Skin epidermis (tissue), 12 donors: ENCODE data around the gene BLOC1S1.
A peak's percentile ranks its signal among the peaks of the same experiment; 100 is the strongest.
"Not testable (repeated sequence)": the region's sequence is repeated elsewhere in the genome, so short reads cannot be mapped to it uniquely, and the experiment has no call there.

Experiments
- H3K27ac ChIP-seq, 21 experiments: fragments of 200-600 bp; sonication (generic) in 11 of 21; one replicate each; pipeline ENCODE4 v1.5.0; 2020; ENCODE audit warnings: mild to moderate bottlenecking in 3 of 21, inconsistent platforms in 2 of 21, moderate library complexity in 2 of 21
- H3K4me3 ChIP-seq, 7 experiments: fragments of 200-600 bp; sonication (generic) in 2 of 7; one replicate each; pipeline ENCODE4 v1.5.0; 2020; ENCODE audit warnings: inconsistent platforms in 2 of 7, mild to moderate bottlenecking in 2 of 7, moderate library complexity in 1 of 7

BLOC1S1 gene

DNA sequence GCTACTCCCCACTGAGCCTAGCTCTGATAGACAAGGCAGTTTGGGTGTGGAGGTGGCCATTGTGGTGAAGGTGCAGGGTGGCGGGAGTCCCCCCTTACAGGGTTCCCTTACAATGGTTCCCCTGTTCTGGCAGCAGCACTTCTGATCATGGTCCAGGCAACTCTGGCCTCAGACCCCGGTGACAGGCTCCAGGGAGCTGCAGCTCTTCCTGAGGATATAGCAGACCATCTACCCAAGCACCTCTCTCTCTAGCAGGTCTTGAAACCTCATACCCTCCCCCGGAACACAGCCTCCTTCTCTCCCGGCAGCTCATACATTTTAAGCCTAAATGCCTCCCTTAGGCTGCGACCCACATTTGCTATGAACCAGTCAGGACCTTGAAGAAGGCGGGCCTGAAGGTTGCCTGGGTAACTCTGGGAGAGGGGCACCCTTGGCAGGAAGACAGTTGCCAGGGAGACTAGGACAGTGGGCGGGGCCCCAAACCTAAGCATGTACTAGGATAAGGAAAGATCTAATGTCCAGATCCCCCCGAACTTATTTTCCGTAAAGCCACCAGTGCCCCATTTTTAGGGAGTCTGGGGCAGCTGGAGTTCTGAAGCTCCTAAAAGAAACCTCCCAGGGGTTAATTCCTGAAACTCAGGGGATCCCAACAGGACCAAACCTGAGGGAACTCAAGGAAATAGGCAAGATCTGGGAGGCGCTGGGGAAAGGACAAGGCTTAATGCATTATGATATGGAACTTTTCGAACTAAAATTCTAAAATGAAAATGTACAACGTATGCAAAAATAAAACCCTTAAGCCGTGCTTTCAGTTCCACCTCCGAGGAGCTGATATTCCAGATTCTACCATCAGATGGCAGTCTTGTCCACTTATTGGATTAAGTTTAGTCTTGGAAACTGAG is 22.5 kb downstream of the BLOC1S1 start:
- peak overlapping the region in 20 of 21 experiments; percentile 33 to 90 (median 74) for H3K27ac ChIP-seq

DNA sequence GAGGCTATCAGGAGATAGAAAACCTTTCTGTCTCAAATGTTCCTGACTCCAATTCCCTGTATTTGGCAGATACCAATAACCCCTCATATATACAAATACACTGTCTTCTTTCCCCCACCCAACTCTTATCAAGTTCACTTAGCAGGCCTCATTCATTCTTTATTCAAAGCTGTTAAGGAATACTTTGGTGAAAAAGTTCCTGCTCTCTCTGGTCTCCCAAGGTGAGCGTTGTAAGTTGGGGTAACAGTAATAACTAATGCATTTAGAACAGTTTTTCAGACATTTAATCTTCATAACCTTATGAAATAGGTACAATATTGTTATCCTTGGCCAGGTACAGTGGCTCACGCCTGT is 23.2 kb downstream of the BLOC1S1 start:
- peak overlapping the region in 3 of 7 experiments; percentile 50 to 57 (median 55) for H3K4me3 ChIP-seq
- H3K27ac ChIP-seq: peak overlapping the region in 5 of 21 experiments; percentile 71 to 84 (median 80)

More for the DNA sequence above, 22.5 kb downstream of the BLOC1S1 start:
- H3K4me3 ChIP-seq: peak overlapping the region; percentile 36 to 57 (median 45)

DNA sequence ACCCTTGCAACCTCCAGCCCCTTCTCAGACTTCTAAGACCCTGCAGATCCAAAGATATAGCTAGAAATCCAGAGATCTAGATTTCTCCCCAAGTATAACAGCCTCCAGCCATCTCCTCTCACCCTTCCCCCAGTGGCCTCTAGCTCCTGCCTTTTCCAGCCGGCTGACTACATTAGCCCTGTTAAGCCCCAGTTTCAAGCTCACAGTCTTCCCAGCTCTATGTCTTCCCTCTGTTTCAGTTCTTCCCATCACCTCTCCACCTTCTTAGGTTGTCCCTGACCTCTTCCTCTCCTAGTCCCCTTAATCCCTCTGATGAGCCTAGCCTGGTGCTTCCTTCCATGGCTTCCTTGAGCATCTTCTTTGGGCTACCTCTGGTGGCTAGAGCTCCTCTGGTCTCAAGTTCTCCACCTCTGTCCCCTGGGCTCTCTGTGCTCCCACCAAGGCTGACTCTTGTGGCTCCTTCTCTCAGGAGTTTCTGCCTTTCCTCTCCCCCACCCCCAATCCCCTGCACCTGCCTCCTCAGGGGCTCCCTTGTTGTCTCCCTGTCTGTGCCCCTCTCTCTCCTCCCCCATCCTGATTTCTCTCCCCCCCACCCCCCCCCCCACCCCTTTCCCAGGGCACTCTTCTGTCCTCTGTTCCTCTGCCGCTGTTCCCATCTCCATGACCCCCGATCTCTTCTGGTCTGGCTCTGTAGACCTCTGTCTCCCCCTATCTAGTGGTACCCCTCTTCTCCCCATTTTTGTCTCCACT is 26.3 kb downstream of the BLOC1S1 start:
- Histone ChIP-seq H3K27ac (peak overlapping the region in 3 of 21 experiments; percentile 42 to 59 (median 56)), H3K4me3 (peak overlapping the region in 2 of 7 experiments; percentile 49 to 61)

DNA sequence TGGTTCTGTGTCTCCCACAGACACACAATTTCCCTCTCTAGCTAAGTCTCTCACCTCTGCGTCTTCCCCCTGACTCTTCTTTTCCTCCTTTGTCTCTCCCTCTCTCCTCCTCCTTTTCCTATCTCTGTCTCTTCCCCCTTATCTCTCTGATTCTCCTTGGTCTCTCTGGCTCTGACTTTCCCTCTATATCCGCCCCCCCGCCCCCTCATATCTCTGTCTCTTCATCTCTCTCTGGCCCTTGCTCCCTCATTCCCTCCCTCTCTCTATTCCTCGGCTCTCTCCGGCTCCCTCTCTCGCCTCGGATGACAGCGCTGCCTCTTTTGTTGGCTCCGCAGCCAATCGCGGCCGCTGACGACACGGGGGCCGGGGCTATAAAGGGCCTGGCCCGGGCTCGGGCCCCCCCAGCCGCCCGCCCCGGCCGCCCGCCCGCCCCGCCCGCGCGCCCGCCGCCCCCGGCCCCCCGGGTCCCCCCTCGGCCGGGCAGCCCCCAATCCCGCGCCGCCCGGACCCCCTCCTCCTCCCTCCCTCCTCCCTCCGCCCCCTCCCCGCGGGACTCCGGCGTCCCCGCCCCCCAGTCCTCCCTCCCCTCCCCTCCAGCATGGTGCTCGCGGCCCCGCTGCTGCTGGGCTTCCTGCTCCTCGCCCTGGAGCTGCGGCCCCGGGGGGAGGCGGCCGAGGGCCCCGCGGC is 27.0 kb downstream of the BLOC1S1 start, which contains the start of gene GDF11:
GDF11 (plus strand) TSS at position 404 of the 687 bp plus-strand sequence; CDS start at position 599, 195 bp downstream.
- H3K27ac ChIP-seq: peak within 1 kb of the TSS in 15 of 21 experiments; percentile 18 to 75 (median 54)
- peak within 1 kb of the TSS; percentile 46 to 69 (median 54) for H3K4me3 ChIP-seq

DNA sequence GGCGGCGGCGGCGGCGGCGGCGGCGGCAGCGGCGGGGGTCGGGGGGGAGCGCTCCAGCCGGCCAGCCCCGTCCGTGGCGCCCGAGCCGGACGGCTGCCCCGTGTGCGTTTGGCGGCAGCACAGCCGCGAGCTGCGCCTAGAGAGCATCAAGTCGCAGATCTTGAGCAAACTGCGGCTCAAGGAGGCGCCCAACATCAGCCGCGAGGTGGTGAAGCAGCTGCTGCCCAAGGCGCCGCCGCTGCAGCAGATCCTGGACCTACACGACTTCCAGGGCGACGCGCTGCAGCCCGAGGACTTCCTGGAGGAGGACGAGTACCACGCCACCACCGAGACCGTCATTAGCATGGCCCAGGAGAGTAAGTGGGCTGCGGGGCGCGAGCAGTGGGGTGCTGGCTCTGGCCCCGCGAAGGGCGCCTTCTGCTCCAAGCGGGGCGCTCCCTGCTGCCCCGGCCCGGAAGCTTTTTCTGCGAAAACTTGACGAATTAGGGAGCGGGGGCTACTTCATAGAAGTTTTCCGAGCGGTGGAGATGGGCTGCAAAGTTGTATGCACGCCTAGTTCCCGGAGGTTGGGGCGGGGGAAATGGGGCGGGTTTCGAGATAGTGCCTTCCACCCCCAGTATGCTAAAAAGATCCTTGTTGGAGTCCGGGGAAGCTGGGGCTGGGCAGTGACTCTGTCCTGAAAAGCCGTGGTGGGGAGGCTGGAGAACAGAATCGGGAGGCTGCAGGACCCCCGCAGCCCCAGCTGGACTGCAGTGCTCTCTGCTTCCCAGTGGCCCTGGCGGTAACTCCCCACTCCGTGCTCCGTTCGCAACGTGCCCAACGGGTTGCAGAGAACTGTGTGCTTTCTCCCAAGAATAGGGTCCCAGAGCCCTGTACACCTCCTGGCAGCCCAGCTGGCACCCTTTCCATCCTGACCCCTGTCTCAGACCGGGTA is 27.8 kb downstream of the BLOC1S1 start:
- peak overlapping the region in 14 of 21 experiments; percentile 18 to 75 (median 54) for H3K27ac ChIP-seq
- peak overlapping the region; percentile 46 to 69 (median 54) for H3K4me3 ChIP-seq

DNA sequence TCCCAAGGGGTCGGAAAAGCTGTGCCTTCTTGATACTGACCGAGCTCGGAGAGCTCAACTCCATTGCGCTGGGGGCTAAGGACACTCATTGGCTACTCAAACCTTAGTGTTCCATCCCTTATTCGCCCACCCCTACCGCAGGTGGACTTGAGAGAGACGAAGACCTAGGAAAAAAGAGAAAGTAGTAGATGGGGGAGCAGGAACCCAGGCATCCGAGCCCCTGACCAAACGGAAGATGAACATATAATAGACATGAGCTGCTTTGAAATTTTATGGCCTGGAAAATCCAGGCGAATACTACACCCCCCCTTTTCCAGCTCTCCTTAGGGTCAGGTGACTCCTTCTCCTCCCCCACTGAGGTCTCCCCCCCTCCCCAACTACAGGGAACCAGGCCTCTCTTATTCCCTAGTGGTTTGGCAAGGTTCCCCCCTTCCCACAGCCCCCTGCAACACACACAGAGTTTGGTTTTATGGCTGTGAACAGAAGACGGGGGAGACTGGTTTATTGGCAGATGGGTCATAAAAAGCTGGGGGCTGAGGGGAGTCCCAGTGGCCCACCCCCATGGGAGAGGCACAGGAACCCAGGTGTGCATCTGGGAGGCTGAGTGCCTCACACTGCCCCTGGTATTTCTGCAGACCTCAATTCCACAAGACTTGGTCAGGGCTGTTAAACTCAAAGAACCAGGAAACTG is 28.6 kb downstream of the BLOC1S1 start:
- Histone ChIP-seq H3K4me3 (peak overlapping the region; percentile 46 to 69 (median 54)), H3K27ac (peak overlapping the region in 9 of 21 experiments; percentile 3 to 73 (median 34))

DNA sequence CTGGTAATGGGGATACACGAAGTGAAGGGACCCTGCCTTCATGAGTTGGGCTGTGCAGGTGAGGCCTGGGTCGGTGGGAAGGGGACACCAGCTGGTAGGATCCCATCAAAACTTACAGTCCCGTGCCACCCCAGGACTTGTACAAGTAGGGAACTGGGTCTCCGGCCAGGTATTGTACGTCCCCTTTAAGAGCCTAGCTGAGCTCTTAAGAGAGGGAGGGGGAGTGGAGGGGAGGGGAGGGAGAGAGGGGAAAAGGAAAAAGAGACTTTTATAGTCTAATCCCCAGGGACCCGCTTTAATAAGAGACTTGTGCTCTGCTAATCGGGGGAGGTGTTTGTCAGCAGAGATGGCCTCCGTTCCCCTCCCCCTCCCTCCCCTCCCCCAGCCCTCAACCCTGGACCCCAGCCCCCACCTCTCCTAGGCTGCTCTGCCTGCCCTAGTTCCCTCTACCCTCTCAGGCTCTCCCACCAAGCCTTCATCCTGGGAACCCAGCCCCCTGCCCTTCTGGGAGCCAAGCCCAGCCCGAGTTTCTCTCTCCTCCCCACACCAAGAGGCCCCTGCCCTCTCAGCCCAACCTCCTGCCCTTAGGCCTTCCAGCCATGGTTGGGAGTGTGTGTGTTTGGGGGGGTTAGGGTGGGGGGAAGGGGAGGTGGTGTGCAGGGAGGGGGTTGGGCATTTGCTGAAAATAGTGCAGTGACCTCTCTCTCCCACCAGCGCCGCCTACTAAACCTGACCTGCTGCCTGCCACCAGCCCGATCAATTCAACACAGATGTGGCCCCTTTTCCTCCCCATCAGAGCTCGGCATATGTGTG is 29.7 kb downstream of the BLOC1S1 start:
- Histone ChIP-seq H3K4me3 (no peak overlapping the region), H3K27ac (peak overlapping the region in 7 of 21 experiments; percentile 3 to 43 (median 33))

DNA sequence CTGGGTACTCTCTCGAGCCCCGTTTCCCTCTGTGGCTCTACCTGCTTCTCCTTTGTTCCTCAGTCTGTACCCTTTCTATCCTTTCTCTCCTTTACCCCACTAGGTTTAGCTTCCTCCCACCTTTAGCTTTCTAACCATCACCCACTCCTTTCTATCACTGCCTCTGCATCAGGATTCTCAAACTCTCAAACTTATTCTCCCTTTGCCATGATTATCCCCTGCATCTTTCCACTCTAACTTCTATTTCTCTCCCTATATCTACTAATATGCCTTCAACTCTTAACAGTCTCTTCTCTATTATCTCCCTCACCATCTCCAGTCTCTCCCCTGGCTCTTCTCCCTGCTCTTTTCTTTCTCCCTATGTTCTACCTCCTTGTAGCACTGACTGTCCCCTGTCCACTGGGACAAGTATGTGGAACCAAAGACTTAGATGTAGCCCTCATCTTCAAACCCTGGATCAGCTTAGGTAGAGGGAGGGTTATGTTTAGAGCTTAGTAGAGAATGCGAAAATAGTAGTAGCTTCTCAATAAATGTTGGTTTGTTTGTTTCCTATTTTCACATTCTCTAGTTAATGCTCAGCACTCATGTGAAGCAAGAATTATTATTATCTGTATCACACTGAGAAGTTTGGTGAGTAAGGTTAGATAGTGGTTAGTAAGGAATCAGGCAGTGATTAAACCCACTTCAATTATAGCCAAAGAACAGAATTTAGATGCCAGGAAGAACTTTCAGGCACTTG is 30.5 kb downstream of the BLOC1S1 start:
- Histone ChIP-seq H3K27ac (peak overlapping the region in 2 of 21 experiments; percentile 33 to 34), H3K4me3 (no peak overlapping the region)

DNA sequence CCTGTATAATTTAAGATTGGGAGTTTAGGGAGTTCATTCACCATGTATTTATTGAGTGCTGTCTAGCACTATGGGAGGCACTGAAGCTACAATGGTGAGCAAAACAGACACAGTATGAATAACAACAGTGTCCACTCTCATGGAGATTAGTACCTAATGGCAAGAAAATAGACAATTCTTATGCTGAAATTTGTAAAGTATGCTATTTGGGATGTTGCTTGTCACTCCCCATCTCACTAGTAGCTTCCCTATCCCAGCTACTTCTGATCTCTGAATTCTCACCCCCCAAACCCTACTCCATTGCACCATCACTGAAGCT is 31.0 kb downstream of the BLOC1S1 start:
- no peak overlapping the region for H3K27ac ChIP-seq
- H3K4me3 ChIP-seq: no peak overlapping the region

DNA sequence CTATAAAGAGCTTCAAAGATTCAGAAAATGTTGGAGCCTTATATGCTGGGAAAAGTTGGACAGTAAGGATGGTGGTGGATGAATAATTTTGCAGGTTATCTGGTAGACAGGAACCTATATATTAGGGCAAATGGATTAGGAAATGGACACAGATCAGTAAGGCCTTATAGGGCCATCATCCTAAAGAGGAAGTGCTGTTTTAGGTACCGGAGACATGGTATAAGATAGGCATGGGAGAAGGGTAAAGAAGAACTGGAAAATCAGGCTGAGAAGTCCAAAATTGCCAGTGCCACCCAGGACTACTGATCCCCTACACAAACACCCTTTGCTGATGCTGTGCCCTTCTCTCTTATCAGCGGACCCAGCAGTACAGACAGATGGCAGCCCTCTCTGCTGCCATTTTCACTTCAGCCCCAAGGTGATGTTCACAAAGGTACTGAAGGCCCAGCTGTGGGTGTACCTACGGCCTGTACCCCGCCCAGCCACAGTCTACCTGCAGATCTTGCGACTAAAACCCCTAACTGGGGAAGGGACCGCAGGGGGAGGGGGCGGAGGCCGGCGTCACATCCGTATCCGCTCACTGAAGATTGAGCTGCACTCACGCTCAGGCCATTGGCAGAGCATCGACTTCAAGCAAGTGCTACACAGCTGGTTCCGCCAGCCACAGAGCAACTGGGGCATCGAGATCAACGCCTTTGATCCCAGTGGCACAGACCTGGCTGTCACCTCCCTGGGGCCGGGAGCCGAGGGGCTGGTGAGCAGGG is 32.6 kb downstream of the BLOC1S1 start:
- Histone ChIP-seq H3K27ac (no peak overlapping the region), H3K4me3 (no peak overlapping the region)

DNA sequence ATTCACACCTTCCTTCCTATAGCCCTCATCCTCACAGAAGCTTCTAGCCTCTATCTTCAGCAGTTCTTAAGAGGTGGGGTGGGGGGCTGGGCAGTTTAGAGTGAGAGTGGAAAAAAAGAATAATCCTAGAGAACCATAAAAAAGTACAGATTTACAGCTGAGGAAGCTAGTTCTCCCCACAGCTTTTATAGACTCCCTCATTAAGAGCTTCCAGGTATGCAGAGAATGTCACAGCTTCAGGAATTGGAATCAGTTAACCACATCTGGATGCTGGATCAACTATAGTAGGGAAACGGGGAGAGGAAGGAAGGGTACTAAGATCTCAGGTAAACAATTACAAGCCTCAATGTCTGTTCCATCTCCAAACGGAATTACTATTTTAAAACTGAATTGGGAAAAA is 39.4 kb downstream of the BLOC1S1 start:
- Histone ChIP-seq H3K27ac (no peak overlapping the region), H3K4me3 (no peak overlapping the region)

DNA sequence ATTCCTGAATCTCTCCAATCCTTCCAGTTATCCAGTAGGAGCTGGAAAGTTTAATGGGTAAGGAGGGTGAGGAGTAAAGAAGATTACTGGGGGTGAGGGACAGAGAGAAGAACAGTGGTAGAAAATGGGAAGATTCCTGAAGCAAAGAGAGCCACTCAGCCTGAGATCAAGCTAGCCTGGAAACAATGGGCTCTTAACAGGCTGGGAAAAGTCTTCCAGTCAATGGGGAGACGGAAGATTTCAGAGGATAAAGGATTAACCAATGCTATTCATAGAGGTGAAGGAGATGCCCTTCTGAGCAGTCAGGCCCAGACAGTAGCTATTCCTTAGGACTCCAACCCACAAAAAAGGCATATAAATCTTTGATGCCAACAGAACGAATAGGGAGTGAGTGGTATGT is 41.9 kb downstream of the BLOC1S1 start:
- no peak overlapping the region for H3K4me3 ChIP-seq
- H3K27ac ChIP-seq: no peak overlapping the region

DNA sequence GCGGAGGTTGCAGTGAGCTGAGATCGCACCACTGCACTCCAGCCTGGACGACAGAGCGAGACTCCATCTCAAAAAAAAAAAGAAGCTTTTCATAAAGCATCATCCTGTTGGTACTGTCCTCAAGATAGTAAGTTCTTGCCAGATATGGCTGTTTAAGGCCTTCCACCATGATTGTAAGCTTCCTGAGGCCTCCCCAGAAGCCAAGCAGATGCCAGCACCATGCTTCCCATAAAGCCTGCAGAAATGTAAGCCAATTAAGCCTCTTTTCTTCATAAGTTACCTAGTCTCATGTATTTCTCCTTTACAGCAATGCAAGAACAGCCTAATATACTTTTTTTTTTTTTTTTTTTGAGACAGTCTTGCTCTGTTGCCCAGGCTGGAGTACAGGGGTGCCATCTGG is 42.7 kb downstream of the BLOC1S1 start:
- not testable (repeated sequence) for H3K4me3 ChIP-seq, H3K27ac ChIP-seq

DNA sequence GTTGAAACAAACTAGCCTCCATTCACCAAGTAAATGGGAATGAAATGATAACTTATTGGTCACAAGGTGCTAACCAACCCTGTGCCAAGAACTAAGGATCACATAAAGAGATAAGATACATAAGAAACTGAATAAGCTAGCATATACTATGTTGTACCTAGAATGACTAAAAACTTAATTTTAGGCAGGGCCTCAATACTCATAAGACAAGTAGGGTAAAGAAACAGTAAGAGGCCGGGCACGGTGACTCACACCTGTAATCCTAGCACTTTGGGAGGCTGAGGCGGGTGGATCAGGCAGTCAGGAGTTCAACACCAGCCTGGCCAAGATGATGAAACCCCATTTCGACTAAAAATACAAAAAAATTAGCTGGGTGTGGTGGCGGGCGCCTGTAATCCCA is 44.8 kb downstream of the BLOC1S1 start:
- no peak overlapping the region for H3K27ac ChIP-seq
- H3K4me3 ChIP-seq: no peak overlapping the region

DNA sequence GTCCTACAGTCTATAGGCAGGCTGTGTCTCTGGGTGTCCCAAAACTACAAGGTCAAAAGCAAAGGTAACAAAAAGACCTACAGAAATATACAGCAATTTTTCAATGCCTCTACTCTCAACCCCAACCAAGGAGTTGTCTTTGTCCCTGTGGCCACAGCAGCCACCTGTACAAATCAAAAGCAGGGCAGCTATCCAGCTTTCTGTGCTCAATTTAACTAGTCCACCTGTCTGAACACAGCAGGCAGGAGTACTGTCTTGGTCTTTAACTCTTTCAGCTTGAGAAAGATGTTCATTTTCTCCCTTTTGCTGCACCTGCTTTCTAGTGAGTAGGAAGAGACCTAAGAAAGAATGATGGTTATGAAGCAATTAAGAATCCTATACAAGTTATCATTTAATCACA is 46.8 kb downstream of the BLOC1S1 start:
- Histone ChIP-seq H3K27ac (no peak overlapping the region), H3K4me3 (no peak overlapping the region)

DNA sequence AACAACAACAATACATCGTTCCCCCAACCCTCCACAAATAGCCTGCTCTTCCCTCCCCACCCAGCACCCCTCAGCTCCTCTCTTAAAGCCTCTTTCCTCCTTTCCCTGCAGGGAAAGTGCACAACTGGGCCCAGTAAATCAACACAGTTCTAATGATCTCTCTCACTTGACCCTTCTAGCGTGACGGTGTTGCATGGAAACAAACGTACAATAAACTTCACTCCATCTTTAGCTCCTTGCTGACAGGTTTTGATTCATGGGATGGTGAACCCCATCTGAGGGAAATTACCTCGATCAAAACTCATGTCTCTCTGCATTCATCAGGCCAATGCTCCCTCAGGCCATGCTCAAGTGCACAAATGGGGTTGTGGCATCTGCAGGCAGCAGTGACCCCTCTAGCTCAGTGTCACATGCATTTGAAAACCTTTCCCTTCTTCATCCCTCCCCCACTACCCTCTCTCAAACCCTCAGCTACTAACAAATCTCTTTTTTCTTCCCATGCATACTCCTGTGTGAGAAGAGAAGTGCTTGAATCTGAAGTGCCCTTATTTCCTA is 50.0 kb downstream of the BLOC1S1 start:
- Histone ChIP-seq H3K4me3 (no peak overlapping the region), H3K27ac (no peak overlapping the region)
